Endothelial cell of umbilical vein (primary cell): Measurements from ENCODE around the gene NELFB. TPM values are rescaled to one million over a fixed set of nuclear protein-coding genes. Genes with fewer than 3 reads are reported as not detected.

ENCODE experiments used
- BruUV-seq: library from RNA; stranded (reverse); fragments of 400-500 nt; replicated peaks from 2 replicates; lab custom pipeline; 2021; lab: Mats Ljungman, UMichigan
- CTCF ChIA-PET: fragments of 300-600, 350-600 bp; sonication (Branson Sonifier 250); formaldehyde crosslinking; loops from one replicate; lab custom pipeline; 2021; ENCODE audit warnings: antibody characterized with exemption, inconsistent platforms; lab: Charles Lee
- POLR2A ChIA-PET: fragments of 300-600, 350-600 bp; sonication (Branson Sonifier 250); formaldehyde crosslinking; loops from one replicate; lab custom pipeline; 2021; ENCODE audit warnings: antibody characterized with exemption, inconsistent platforms; lab: Charles Lee
- DNase-seq: peaks from one replicate; pipeline ENCODE4 v3.0.0-alpha.2; 2011; ENCODE audit warnings: low read depth, low spot score
- FAIRE-seq: peaks from 2 replicates; lab custom pipeline; 2011; peaks lifted over from hg19 to GRCh38; lab: Jason Lieb, UNC
- H2AFZ ChIP-seq: 2 replicates; pipeline ENCODE4 v1.6.0; 2012; ENCODE audit warnings: low read depth, low read length, control low read depth, inconsistent platforms
- H3K27ac ChIP-seq: 2 replicates; pipeline ENCODE4 v1.5.1; 2011; ENCODE audit warnings: low read depth, mild to moderate bottlenecking, control low read depth, low read length, moderate library complexity; ENCODE audit not compliant: insufficient read depth
- H3K27me3 ChIP-seq, 2 experiments: 2 replicates each; pipeline versions ENCODE4 v1.6.0 to v1.6.1; 2011; ENCODE audit warnings: low read length in 2 of 2, mixed read lengths in 1 of 2; ENCODE audit not compliant: control insufficient read depth in 2 of 2, insufficient read depth in 2 of 2
- H3K36me3 ChIP-seq, 2 experiments: 2 replicates in 1 of 2; 3 replicates in 1 of 2; pipeline ENCODE4 v1.5.1; 2011; ENCODE audit warnings: low read length in 2 of 2, mild to moderate bottlenecking in 1 of 2, moderate library complexity in 1 of 2; ENCODE audit not compliant: control insufficient read depth in 2 of 2, insufficient read depth in 2 of 2; ENCODE audit errors: extremely low read depth in 1 of 2
- H3K4me1 ChIP-seq: 3 replicates; pipeline ENCODE4 v1.5.1; 2011; ENCODE audit warnings: mild to moderate bottlenecking, low read length; ENCODE audit not compliant: control insufficient read depth, insufficient read depth; ENCODE audit errors: extremely low read depth
- H3K4me2 ChIP-seq: 2 replicates; pipeline ENCODE4 v1.6.1; 2011; ENCODE audit warnings: low read length, control low read depth, mixed read lengths; ENCODE audit not compliant: insufficient read depth
- H3K4me3 ChIP-seq, 3 experiments: fragments of 200-600 bp in 1 of 3; sonication (generic), shearing (Covaris generic) in 1 of 3; replicated peaks in 1 of 3; 2 replicates each; pipeline ENCODE4 v1.5.1; 2011 to 2016; ENCODE audit warnings: control low read depth in 3 of 3, low read length in 3 of 3, mild to moderate bottlenecking in 2 of 3, inconsistent platforms in 1 of 3, low read depth in 1 of 3, moderate library complexity in 1 of 3; ENCODE audit not compliant: insufficient read depth in 1 of 3
- H3K79me2 ChIP-seq: 2 replicates; pipeline ENCODE4 v1.6.0; 2012; ENCODE audit warnings: low read length, inconsistent platforms; ENCODE audit not compliant: control insufficient read depth, insufficient read depth
- H3K9ac ChIP-seq: replicated peaks from 2 replicates; pipeline ENCODE3; 2011; ENCODE audit warnings: low read length, control low read depth; ENCODE audit not compliant: insufficient read depth; ENCODE audit errors: extremely low read depth
- H3K9me1 ChIP-seq: replicated peaks from 3 replicates; pipeline ENCODE4 v1.6.0; 2011; ENCODE audit warnings: mild to moderate bottlenecking, low read length; ENCODE audit not compliant: control insufficient read depth, insufficient read depth; ENCODE audit errors: extremely low read depth
- H3K9me3 ChIP-seq: replicated peaks from 2 replicates; pipeline ENCODE4 v1.5.1; 2012; ENCODE audit warnings: low read length, inconsistent platforms; ENCODE audit not compliant: control insufficient read depth, insufficient read depth
- H4K20me1 ChIP-seq: replicated peaks from 2 replicates; pipeline ENCODE3; 2011; ENCODE audit warnings: mild to moderate bottlenecking, low read length; ENCODE audit not compliant: control insufficient read depth, insufficient read depth; ENCODE audit errors: extremely low read depth
- EZH2 ChIP-seq: IDR thresholded peaks from 2 replicates; pipeline ENCODE4 v1.6.1; 2012; ENCODE audit warnings: borderline replicate concordance, low read depth, mild to moderate bottlenecking, moderate library complexity, low read length, inconsistent platforms; ENCODE audit not compliant: severe bottlenecking
- FOS ChIP-seq: IDR thresholded peaks from 2 replicates; pipeline ENCODE4 v1.6.1; 2011; ENCODE audit warnings: mild to moderate bottlenecking, low read length, moderate library complexity, borderline replicate concordance; ENCODE audit not compliant: insufficient read depth
- GATA2 ChIP-seq: IDR thresholded peaks from 2 replicates; pipeline ENCODE4 v1.7.0; 2011; ENCODE audit warnings: low read depth, mild to moderate bottlenecking, moderate library complexity, mixed read lengths, low read length; ENCODE audit not compliant: insufficient read length, insufficient read depth
- JUN ChIP-seq: IDR thresholded peaks from 2 replicates; pipeline ENCODE4 v1.6.1; 2011; ENCODE audit warnings: borderline replicate concordance, low read depth; ENCODE audit not compliant: insufficient read length, insufficient read depth
- MAX ChIP-seq: IDR thresholded peaks from 2 replicates; pipeline ENCODE4 v1.6.1; 2011; ENCODE audit not compliant: insufficient read depth, insufficient read length
- MYC ChIP-seq: IDR thresholded peaks from one replicate; pipeline ENCODE4 v1.6.1; 2011; ENCODE audit warnings: mild to moderate bottlenecking, low read depth, low read length
- POLR2A ChIP-seq: IDR thresholded peaks from 2 replicates; pipeline ENCODE4 v1.6.1; 2012; ENCODE audit warnings: low read depth, mild to moderate bottlenecking, control low read depth, low read length
- POLR2AphosphoS5 ChIP-seq: IDR thresholded peaks from 2 replicates; pipeline ENCODE4 v1.6.1; 2012; ENCODE audit warnings: low read depth, mild to moderate bottlenecking, control low read depth, low read length, moderate library complexity; ENCODE audit not compliant: insufficient read depth
- dilution Hi-C: fragments of 300-500 bp; cut with MboI; formaldehyde crosslinking; loops from one replicate; pipeline ENCODE4 v1.15.0; 2019; ENCODE audit warnings: low sequenced_read_pairs; ENCODE audit not compliant: extremely low pct_ligation_motif_present
- intact Hi-C: fragments of 100-400 bp; cut with micrococcal nuclease; formaldehyde crosslinking; loops from one replicate; pipeline ENCODE4 v1.10.0; 2022
- polyA plus RNA-seq, 4 experiments: library from polyadenylated mRNA; depleted of rRNA in 3 of 4; stranded (reverse) in 3 of 4; unstranded in 1 of 4; fragments of >200 nt; gene quantifications; 2 replicates each; pipeline versions ENCODE4 v1.2.1 to v1.2.3, GENCODE V29; 2011 to 2012; ENCODE audit warnings: missing spikeins in 1 of 4
- total RNA-seq: library from RNA; stranded (reverse); gene quantifications from 2 replicates; pipeline ENCODE4 v1.2.3, GENCODE V29; 2021
- TF ChIP-seq, protein P1 (sequence below), 2 donors: IDR thresholded peaks; 1 replicate in 1 of 2; 2 replicates in 1 of 2; pipeline ENCODE4 v1.5.1; 2011; ENCODE audit warnings: low read length in 2 of 2, mild to moderate bottlenecking in 2 of 2, moderate library complexity in 2 of 2, control low read depth in 1 of 2, inconsistent platforms in 1 of 2, low read depth in 1 of 2; ENCODE audit not compliant: insufficient read depth in 1 of 2; ENCODE audit errors: extremely low read depth in 1 of 2

The NELFB gene
- total and polyA plus RNA-seq, 2 donors (not counting 3 experiments of a cell fraction or from before 2014, with no cell fraction given), result 62.3 to 76.1 TPM

DNA sequence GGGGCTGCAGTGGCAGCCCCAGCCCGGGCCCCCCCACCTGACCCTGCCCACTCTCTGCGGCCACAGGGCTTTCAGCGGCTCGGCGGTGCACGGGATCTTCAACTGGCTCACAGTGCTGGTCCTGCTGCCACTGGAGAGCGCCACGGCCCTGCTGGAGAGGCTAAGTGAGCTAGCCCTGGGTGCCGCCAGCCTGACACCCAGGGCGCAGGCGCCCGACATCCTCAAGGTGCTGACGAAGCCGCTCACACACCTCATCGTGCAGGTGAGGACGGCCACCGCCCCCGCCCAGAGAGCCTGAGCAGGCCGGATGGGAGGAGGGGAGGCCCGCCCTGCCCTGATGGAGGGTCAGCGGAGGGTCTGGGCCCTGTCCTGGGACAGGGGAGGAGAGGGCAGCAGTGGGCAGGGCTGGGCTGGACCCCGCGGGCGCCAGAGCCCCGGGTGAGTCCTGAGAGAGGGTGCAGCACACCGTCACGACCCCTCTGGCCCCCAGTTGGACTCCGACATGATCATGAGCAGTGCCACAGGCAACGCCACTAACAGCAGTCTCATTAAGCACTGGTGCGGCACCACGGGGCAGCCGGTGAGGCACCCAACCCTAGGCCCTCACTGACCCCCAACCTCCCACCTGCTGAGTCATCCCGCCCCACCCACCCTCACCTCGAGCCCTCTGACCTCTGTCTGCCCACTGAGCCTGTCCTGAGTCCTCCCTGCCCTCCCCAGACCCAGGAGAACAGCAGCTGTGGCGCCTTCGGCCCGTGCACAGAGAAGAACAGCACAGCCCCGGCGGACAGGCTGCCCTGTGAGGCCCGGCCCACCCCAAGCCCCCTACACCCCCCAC, 21.8 kb upstream of the NELFB start:
- Histone ChIP-seq H3K79me2 (no peaks in the 10 kb centered on the region), H4K20me1 (no peaks in the 10 kb centered on the region), H3K9me3 (no peaks in the 10 kb centered on the region), H3K9ac (no peak overlapping the region), H3K36me3 (no peaks in the 10 kb centered on the region), H3K9me1 (no peaks in the 10 kb centered on the region), H3K4me2 (no peak overlapping the region), H2AFZ (no peak overlapping the region), H3K27ac (no peak overlapping the region), H3K4me3 (no peak overlapping the region), H3K27me3 (no peaks in the 10 kb centered on the region), H3K4me1 (no peaks in the 10 kb centered on the region)
- intact Hi-C loops (no loop called here), dilution Hi-C loops (no loop called here)
- no TSS peak for BruUV-seq
- no peak for DNase-seq
- no peak for FAIRE-seq
- POLR2A ChIA-PET, result no interaction called here
- TF ChIP-seq, protein P1, sequence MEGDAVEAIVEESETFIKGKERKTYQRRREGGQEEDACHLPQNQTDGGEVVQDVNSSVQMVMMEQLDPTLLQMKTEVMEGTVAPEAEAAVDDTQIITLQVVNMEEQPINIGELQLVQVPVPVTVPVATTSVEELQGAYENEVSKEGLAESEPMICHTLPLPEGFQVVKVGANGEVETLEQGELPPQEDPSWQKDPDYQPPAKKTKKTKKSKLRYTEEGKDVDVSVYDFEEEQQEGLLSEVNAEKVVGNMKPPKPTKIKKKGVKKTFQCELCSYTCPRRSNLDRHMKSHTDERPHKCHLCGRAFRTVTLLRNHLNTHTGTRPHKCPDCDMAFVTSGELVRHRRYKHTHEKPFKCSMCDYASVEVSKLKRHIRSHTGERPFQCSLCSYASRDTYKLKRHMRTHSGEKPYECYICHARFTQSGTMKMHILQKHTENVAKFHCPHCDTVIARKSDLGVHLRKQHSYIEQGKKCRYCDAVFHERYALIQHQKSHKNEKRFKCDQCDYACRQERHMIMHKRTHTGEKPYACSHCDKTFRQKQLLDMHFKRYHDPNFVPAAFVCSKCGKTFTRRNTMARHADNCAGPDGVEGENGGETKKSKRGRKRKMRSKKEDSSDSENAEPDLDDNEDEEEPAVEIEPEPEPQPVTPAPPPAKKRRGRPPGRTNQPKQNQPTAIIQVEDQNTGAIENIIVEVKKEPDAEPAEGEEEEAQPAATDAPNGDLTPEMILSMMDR (IDR thresholded peaks at IDR 0.05; ENCODE audit: extremely low read depth in 1 of 2, insufficient read depth in 1 of 2, low read depth in 1 of 2, low read length in 2 of 2), result no peak
- TF ChIP-seq MYC (no peak), POLR2A (no peak), GATA2 (no peak), EZH2 (no peak), JUN (no peak), POLR2AphosphoS5 (no peak), MAX (no peak), FOS (no peak)
- CTCF ChIA-PET, result no interaction called here
